A549 treated with ZK216348 at 1 μM for 4 hours (cell line): ENCODE data around the gene PRR13. TPM values are rescaled to one million over a fixed set of nuclear protein-coding genes. Genes with fewer than 3 reads are reported as not detected.

Source experiments
- total RNA-seq: library from RNA; stranded (reverse); fragments of 200-300 nt; extraction: Qiagen RNA extraction; gene quantifications from 5 replicates; pipeline ENCODE4 v1.2.3, GENCODE V29; 2022; ENCODE audit warnings: low read depth

PRR13 gene
- total RNA-seq, result 282 to 366 TPM (median 357 TPM) in 5 replicates

GRCh38 chr12:53441040-53441833, at the start of gene PRR13:
PRR13 (plus strand) TSS chr12:53441734; CDS start chr12:53442715, 981 bp downstream.

DNA sequence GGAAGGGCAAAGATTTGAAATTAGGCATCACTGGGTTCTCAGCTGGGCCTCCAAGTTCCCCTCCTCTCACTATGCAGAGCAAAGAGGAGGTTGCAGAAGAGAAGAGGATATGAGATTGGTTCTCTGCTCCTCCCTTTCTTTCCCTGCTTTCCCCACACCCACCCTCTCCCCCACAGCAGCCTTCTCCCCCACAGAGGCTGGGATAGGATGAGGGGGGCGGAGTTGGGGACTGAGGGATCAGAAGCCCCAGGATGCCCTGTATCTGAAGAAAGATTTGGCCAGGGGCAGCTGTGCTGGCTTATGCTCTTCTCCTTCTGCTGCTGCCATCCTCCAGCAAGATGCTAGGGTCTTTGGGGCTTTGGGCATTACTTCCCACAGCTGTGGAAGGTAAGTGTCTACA, 17.9 kb upstream of the PRR13 start, which contains the start of gene AMHR2:
TSS of gene AMHR2 (plus strand) at position 259 of the 400 bp plus-strand sequence. CDS start at position 339, 80 bp downstream.

DNA sequence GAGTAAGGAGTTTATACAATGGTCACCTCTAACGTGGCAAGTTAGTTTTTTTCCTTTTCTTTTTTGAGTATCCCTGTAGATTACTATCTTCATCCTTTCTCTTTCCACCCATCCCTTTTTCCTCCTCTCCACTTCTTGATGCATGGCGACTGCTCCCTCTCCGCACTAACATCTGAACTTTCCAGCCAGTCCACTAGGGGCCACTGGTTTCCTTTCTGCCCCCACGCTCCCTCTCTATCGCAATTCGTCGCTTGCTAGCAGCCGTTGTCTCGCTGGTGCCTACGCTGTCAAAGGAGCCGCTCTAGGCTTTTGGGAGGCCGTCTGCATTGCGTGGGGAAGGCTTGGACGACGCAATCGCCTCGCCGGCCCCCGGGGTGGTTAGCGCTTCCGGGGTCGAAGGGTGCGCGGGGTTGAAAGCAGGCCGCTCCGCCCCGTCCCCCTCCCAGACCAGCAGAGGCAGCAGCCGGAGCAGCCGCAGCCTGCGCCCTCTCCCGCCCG, 10.2 kb downstream of the PRR13 start, which contains the start of gene PCBP2:
TSS of gene PCBP2 (plus strand) at position 442 of the 498 bp plus-strand sequence. CDS start 2,699 bp downstream, outside the sequence.

Other genes with a start within 250 kb of the PRR13 start
- gene ITGB7, start 234.5 kb upstream of the PRR13 start, total RNA-seq, result 0.35 to 0.95 TPM (median 0.41 TPM) in 5 replicates
- 19.7 to 30.7 TPM (median 29.4 TPM) in 5 replicates for gene RARG, start 209.5 kb upstream of the PRR13 start, total RNA-seq
- gene ESPL1, start 173.4 kb upstream of the PRR13 start, total RNA-seq, result 10.5 to 24.6 TPM (median 22.1 TPM) in 5 replicates
- 459 to 605 TPM (median 496 TPM) in 5 replicates for gene PFDN5, start 146.2 kb upstream of the PRR13 start, total RNA-seq
- gene MYG1, start 142.0 kb upstream of the PRR13 start, total RNA-seq, result 66.3 to 92.7 TPM (median 86.6 TPM) in 5 replicates
- gene AAAS, start 120.1 kb upstream of the PRR13 start, total RNA-seq, result 66.2 to 81.3 TPM (median 77.4 TPM) in 5 replicates
- gene SP7, start 105.4 kb upstream of the PRR13 start, total RNA-seq, result not detected in 5 replicates
- 16.9 to 28.2 TPM (median 22.8 TPM) in 5 replicates for gene SP1, start 61.6 kb upstream of the PRR13 start, total RNA-seq
- gene AMHR2, start 17.9 kb upstream of the PRR13 start, total RNA-seq, result 0.88 to 2.1 TPM (median 1.3 TPM) in 5 replicates
- 612 to 699 TPM (median 657 TPM) in 5 replicates for gene PCBP2, start 10.4 kb downstream of the PRR13 start, total RNA-seq
- 6.7 to 19.4 TPM (median 16.0 TPM) in 5 replicates for gene MAP3K12, start 57.7 kb downstream of the PRR13 start, total RNA-seq
- gene TARBP2, start 59.5 kb downstream of the PRR13 start, total RNA-seq, result 35.6 to 63.5 TPM (median 55.9 TPM) in 5 replicates
- gene NPFF, start 65.8 kb downstream of the PRR13 start, total RNA-seq, result not detected in 5 replicates
- 17.8 to 26.2 TPM (median 19.5 TPM) in 5 replicates for gene ATF7, start 184.6 kb downstream of the PRR13 start, total RNA-seq
- 468 to 762 TPM (median 683 TPM) in 5 replicates for gene ATP5MC2, start 234.3 kb downstream of the PRR13 start, total RNA-seq